H9 (cell line): ENCODE data around the gene HIPK1. TPM values are rescaled to one million over a fixed set of nuclear protein-coding genes. Genes with fewer than 3 reads are reported as not detected.

Experiments used
- DNase-seq: peaks from one replicate; pipeline ENCODE4 v3.0.0-alpha.2; 2017
- H2AFZ ChIP-seq: one replicate; pipeline ENCODE4 v1.6.1; 2013; ENCODE audit warnings: mild to moderate bottlenecking, low read length, control low read depth, moderate library complexity
- H2AK5ac ChIP-seq: 2 replicates; pipeline ENCODE4 v1.6.1; 2013; ENCODE audit warnings: low read length, control low read depth, mixed read lengths; ENCODE audit not compliant: insufficient read length
- H2BK120ac ChIP-seq: one replicate; pipeline ENCODE4 v1.6.1; 2013; ENCODE audit warnings: low read depth, mild to moderate bottlenecking, low read length, control low read depth, inconsistent platforms; ENCODE audit not compliant: poor library complexity, severe bottlenecking
- H2BK12ac ChIP-seq: 2 replicates; pipeline ENCODE4 v1.6.1; 2013; ENCODE audit warnings: low read length, control low read depth, mixed read lengths, low read depth; ENCODE audit not compliant: insufficient read length
- H2BK15ac ChIP-seq: 2 replicates; pipeline ENCODE4 v1.6.1; 2013; ENCODE audit warnings: low read depth, low read length, control low read depth
- H2BK20ac ChIP-seq: one replicate; pipeline ENCODE4 v1.6.1; 2013; ENCODE audit warnings: low read depth, mild to moderate bottlenecking, low read length, control low read depth, inconsistent platforms; ENCODE audit not compliant: poor library complexity, severe bottlenecking
- H2BK5ac ChIP-seq: 2 replicates; pipeline ENCODE4 v1.6.1; 2013; ENCODE audit warnings: low read length, control low read depth, mixed read lengths; ENCODE audit not compliant: insufficient read length
- H3K14ac ChIP-seq: 2 replicates; pipeline ENCODE4 v1.6.1; 2013; ENCODE audit warnings: low read length, control low read depth; ENCODE audit not compliant: insufficient read depth
- H3K18ac ChIP-seq: 2 replicates; pipeline ENCODE4 v1.6.1; 2013; ENCODE audit warnings: low read depth, mild to moderate bottlenecking, mixed read lengths, low read length, control low read depth; ENCODE audit not compliant: insufficient read length
- H3K23ac ChIP-seq: 2 replicates; pipeline ENCODE4 v1.6.1; 2013; ENCODE audit warnings: low read length, control low read depth, mixed read lengths, low read depth; ENCODE audit not compliant: insufficient read length
- H3K23me2 ChIP-seq: 2 replicates; pipeline ENCODE4 v1.6.1; 2013; ENCODE audit warnings: low read depth, mild to moderate bottlenecking, mixed read lengths, low read length, control low read depth; ENCODE audit not compliant: insufficient read length, poor library complexity, severe bottlenecking
- H3K27ac ChIP-seq: 2 replicates; pipeline ENCODE4 v1.5.1; 2013; ENCODE audit warnings: low read length, control low read depth, mixed read lengths, low read depth; ENCODE audit not compliant: insufficient read length
- H3K27me3 ChIP-seq: 2 replicates; pipeline ENCODE4 v1.6.1; 2013; ENCODE audit warnings: low read length, control low read depth, inconsistent platforms; ENCODE audit not compliant: insufficient read depth
- H3K4ac ChIP-seq: 2 replicates; pipeline ENCODE4 v1.6.1; 2013; ENCODE audit warnings: low read depth, mild to moderate bottlenecking, control low read depth, inconsistent platforms, low read length, moderate library complexity
- H3K4me1 ChIP-seq: 2 replicates; pipeline ENCODE4 v1.6.1; 2013; ENCODE audit warnings: low read length, control low read depth, inconsistent platforms; ENCODE audit not compliant: insufficient read depth
- H3K4me2 ChIP-seq: 2 replicates; pipeline ENCODE4 v1.6.1; 2013; ENCODE audit warnings: low read length, control low read depth, mixed read lengths; ENCODE audit not compliant: insufficient read length, insufficient read depth
- H3K56ac ChIP-seq: 2 replicates; pipeline ENCODE4 v1.6.1; 2013; ENCODE audit warnings: low read depth, mild to moderate bottlenecking, mixed read lengths, low read length, control low read depth; ENCODE audit not compliant: insufficient read length
- H3K79me1 ChIP-seq: 2 replicates; pipeline ENCODE4 v1.6.1; 2013; ENCODE audit warnings: low read depth, mild to moderate bottlenecking, moderate library complexity, low read length, control low read depth, inconsistent platforms; ENCODE audit not compliant: insufficient read depth, poor library complexity, severe bottlenecking
- H3K79me2 ChIP-seq: 2 replicates; pipeline ENCODE4 v1.6.1; 2013; ENCODE audit warnings: low read length, control low read depth, inconsistent platforms; ENCODE audit not compliant: insufficient read depth
- H3K9ac ChIP-seq: 2 replicates; pipeline ENCODE4 v1.6.1; 2013; ENCODE audit warnings: low read length, control low read depth, mixed read lengths; ENCODE audit not compliant: insufficient read length; ENCODE audit errors: extremely low read depth
- H3K9me3 ChIP-seq: one replicate; pipeline ENCODE4 v1.6.1; 2013; ENCODE audit warnings: low read depth, low read length, inconsistent platforms; ENCODE audit not compliant: control insufficient read depth
- H3T11ph ChIP-seq: one replicate; pipeline ENCODE4 v1.6.1; 2013; ENCODE audit warnings: mild to moderate bottlenecking, low read length, control low read depth, inconsistent platforms
- H4K20me1 ChIP-seq: one replicate; pipeline ENCODE4 v1.6.1; 2013; ENCODE audit not compliant: control insufficient read depth, insufficient read length, insufficient read depth
- H4K5ac ChIP-seq: 2 replicates; pipeline ENCODE4 v1.6.1; 2013; ENCODE audit warnings: low read depth, mild to moderate bottlenecking, mixed read lengths, low read length, control low read depth; ENCODE audit not compliant: insufficient read length
- H4K8ac ChIP-seq: replicated peaks from 2 replicates; pipeline ENCODE4 v1.6.1; 2013; ENCODE audit warnings: low read length, control low read depth, mixed read lengths, low read depth; ENCODE audit not compliant: insufficient read length
- H4K91ac ChIP-seq: 2 replicates; pipeline ENCODE4 v1.6.1; 2013; ENCODE audit warnings: low read depth, mild to moderate bottlenecking, moderate library complexity, mixed read lengths, low read length, control low read depth; ENCODE audit not compliant: insufficient read length
- H3K27ac Mint-ChIP-seq, 3 experiments: 2 replicates in 2 of 3; 3 replicates in 1 of 3; pipeline ENCODE4 v1.8.0; 2020 to 2021; ENCODE audit warnings: mixed read lengths in 3 of 3, mild to moderate bottlenecking in 1 of 3, moderate library complexity in 1 of 3
- H3K27me3 Mint-ChIP-seq: 2 replicates; pipeline ENCODE4 v1.8.0; 2021; ENCODE audit warnings: low read depth, mild to moderate bottlenecking, moderate library complexity, mixed read lengths
- H3K36me3 Mint-ChIP-seq, 3 experiments: 2 replicates in 2 of 3; 3 replicates in 1 of 3; pipeline ENCODE4 v1.8.0; 2020 to 2021; ENCODE audit warnings: low read depth in 3 of 3, mixed read lengths in 3 of 3; ENCODE audit not compliant: insufficient read depth in 1 of 3
- H3K4me1 Mint-ChIP-seq, 2 experiments: 2 replicates each; pipeline ENCODE4 v1.8.0; 2020; ENCODE audit warnings: mixed read lengths in 2 of 2
- H3K4me3 Mint-ChIP-seq, 2 experiments: 2 replicates in 1 of 2; 3 replicates in 1 of 2; pipeline ENCODE4 v1.8.0; 2020 to 2021; ENCODE audit warnings: mild to moderate bottlenecking in 2 of 2, mixed read lengths in 2 of 2, moderate library complexity in 1 of 2
- H3K9me3 Mint-ChIP-seq, 2 experiments: 2 replicates in 1 of 2; 3 replicates in 1 of 2; pipeline ENCODE4 v1.8.0; 2020; ENCODE audit warnings: mild to moderate bottlenecking in 2 of 2, mixed read lengths in 2 of 2, moderate library complexity in 1 of 2
- WGBS: extraction: QIAGEN DNeasy Blood & Tissue Kit; methylation state at CpG from one replicate; pipeline ENCODE4 v1.1.7; 2013; ENCODE audit warnings: missing lambda C conversion rate, low lambda C conversion rate, mixed read lengths; ENCODE audit not compliant: insufficient read length; ENCODE audit errors: extremely low coverage; 5-methylcytosine and 5-hydroxymethylcytosine counted together
- total RNA-seq: library from RNA; stranded (reverse); gene quantifications from 2 replicates; pipeline ENCODE4 v1.2.1, GENCODE V29; 2021
- TF ChIP-seq, protein P1 (sequence below): fragments of 200-600 bp; sonication (generic); conservative IDR thresholded peaks from 3 replicates; pipeline ENCODE4 v1.8.0; 2021; ENCODE audit warnings: antibody characterized with exemption, mild to moderate bottlenecking

Gene HIPK1
- total RNA-seq, 1 experiment from 2014 or later: 65.7 TPM

DNA sequence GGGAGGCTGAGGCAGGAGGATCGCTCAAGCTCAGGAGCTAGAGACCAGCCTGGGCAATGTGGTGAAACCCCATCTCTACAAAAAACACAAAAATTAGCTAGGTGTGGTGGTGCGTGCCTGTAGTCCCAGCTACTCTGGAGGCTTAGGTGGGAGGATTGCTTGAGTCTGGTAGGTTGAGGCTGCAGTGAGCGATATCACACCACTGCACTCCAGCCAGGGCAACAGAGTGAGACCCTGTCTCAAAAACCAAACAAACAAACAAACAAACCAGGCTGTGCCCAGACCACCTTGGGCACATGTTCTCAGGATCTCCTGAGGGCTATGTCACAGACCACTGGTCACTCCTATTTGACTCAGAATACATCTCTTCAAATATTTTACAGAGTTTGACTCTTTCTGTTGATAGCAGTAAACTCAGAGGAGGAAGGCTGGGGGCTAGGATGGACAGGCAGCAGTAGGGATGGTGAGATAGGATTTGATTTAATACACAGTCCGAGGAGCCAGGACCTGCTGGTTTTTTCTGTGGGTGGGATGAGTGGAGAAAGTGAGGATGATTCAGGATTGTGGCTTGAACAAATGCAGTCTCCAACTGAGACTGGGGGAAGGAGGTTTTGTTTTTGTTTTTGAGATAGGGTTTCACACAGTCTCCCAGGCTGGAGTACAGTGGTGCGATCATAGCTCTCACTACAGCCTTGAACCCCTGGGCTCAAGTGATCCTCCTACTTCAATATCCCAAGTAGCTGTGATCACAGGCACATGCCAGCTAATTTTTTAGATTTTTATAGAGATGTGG is 96.7 kb downstream of the HIPK1 start:
- H3K4me1 Mint-ChIP-seq: peaks cover 38% of the 10 kb centered on the region in 2 experiments
- no peak overlapping the region for H4K91ac ChIP-seq
- H2BK120ac ChIP-seq: no peak overlapping the region
- no peak overlapping the region for H3K56ac ChIP-seq
- H3K4me2 ChIP-seq: no peak overlapping the region
- no peak for DNase-seq
- no peaks in the 10 kb centered on the region for H4K20me1 ChIP-seq
- peaks cover 14% of the 10 kb centered on the region; the same call in 1 of the 2 replicates for H3K4me1 ChIP-seq
- peak overlapping the region in 2 of 3 experiments; percentile 53 to 67; a peak in 3 of 7 replicates for H3K27ac Mint-ChIP-seq
- H2AK5ac ChIP-seq: no peak overlapping the region
- no peaks in the 10 kb centered on the region for H3K23me2 ChIP-seq
- peak overlapping the region; percentile 23 for H2BK12ac ChIP-seq
- H3K79me2 ChIP-seq: no peaks in the 10 kb centered on the region
- WGBS: no CpG with 5 or more reads among the region's 5 CpGs
- no peak overlapping the region for H2BK20ac ChIP-seq
- no peaks in the 10 kb centered on the region; a peak in 1 of 5 replicates for H3K9me3 Mint-ChIP-seq
- H3K79me1 ChIP-seq: no peaks in the 10 kb centered on the region
- H4K5ac ChIP-seq: no peak overlapping the region
- no peaks in the 10 kb centered on the region for H3K9me3 ChIP-seq
- no peak overlapping the region for H3K9ac ChIP-seq
- no peak overlapping the region for H2BK5ac ChIP-seq
- H3K18ac ChIP-seq: no peak overlapping the region
- H3K4me3 Mint-ChIP-seq: no peak overlapping the region
- TF ChIP-seq, protein P1, sequence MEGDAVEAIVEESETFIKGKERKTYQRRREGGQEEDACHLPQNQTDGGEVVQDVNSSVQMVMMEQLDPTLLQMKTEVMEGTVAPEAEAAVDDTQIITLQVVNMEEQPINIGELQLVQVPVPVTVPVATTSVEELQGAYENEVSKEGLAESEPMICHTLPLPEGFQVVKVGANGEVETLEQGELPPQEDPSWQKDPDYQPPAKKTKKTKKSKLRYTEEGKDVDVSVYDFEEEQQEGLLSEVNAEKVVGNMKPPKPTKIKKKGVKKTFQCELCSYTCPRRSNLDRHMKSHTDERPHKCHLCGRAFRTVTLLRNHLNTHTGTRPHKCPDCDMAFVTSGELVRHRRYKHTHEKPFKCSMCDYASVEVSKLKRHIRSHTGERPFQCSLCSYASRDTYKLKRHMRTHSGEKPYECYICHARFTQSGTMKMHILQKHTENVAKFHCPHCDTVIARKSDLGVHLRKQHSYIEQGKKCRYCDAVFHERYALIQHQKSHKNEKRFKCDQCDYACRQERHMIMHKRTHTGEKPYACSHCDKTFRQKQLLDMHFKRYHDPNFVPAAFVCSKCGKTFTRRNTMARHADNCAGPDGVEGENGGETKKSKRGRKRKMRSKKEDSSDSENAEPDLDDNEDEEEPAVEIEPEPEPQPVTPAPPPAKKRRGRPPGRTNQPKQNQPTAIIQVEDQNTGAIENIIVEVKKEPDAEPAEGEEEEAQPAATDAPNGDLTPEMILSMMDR: no peak
- no peak overlapping the region for H3K23ac ChIP-seq
- H3K27me3 Mint-ChIP-seq: no peaks in the 10 kb centered on the region
- no peak overlapping the region for H4K8ac ChIP-seq
- H3K27ac ChIP-seq: no peak overlapping the region
- peaks cover under 1 to 5% (median 2%) of the 10 kb centered on the region in 3 experiments; a peak in 6 of 7 replicates for H3K36me3 Mint-ChIP-seq
- no peak overlapping the region for H2AFZ ChIP-seq
- no peak overlapping the region for H3T11ph ChIP-seq
- H2BK15ac ChIP-seq: peak overlapping the region; percentile 65; the same call in 1 of the 2 replicates
- H3K27me3 ChIP-seq: no peaks in the 10 kb centered on the region
- no peak overlapping the region for H3K14ac ChIP-seq
- H3K4ac ChIP-seq: no peak overlapping the region
